K562 (cell line): ENCODE data around the gene POLRMT. TPM values are rescaled to one million over a fixed set of nuclear protein-coding genes. Genes with fewer than 3 reads are reported as not detected.

Experiments
- AFF1 ChIP-seq, 2 experiments: fragments of 450-650 bp; IDR thresholded peaks; 2 replicates each; pipeline ENCODE4 v1.6.1; 2018; ENCODE audit warnings: mild to moderate bottlenecking in 2 of 2, low read depth in 1 of 2; ENCODE audit not compliant: partially characterized antibody in 2 of 2
- BRF2 ChIP-seq: IDR thresholded peaks from 3 replicates; pipeline ENCODE4 v1.6.1; 2011; ENCODE audit warnings: borderline replicate concordance, mild to moderate bottlenecking; ENCODE audit not compliant: insufficient read length, insufficient read depth
- CBX1 ChIP-seq: sonication (generic); IDR thresholded peaks from 2 replicates; pipeline ENCODE4 v1.6.1; 2016; ENCODE audit warnings: antibody characterized with exemption, low read depth, mild to moderate bottlenecking
- CHD4 ChIP-seq: fragments of 200-600 bp; sonication (generic); IDR thresholded peaks from 3 replicates; pipeline ENCODE4 v1.6.1; 2012; ENCODE audit warnings: low read depth, mild to moderate bottlenecking, mixed read lengths, low read length, inconsistent platforms; ENCODE audit not compliant: insufficient read depth, insufficient replicate concordance, poor library complexity, severe bottlenecking
- CREB1 ChIP-seq, 2 experiments: sonication (generic) in 1 of 2; formaldehyde crosslinking in 1 of 2; IDR thresholded peaks; 2 replicates each; pipeline versions ENCODE4 v1.6.1 to v1.8.0; 2012 to 2022; ENCODE audit warnings: inconsistent platforms in 1 of 2, mild to moderate bottlenecking in 1 of 2, missing genetic modification reagents in 1 of 2, moderate library complexity in 1 of 2
- EWSR1 ChIP-seq: fragments of 450-650 bp; IDR thresholded peaks from 2 replicates; pipeline ENCODE4 v1.6.1; 2018; ENCODE audit warnings: borderline replicate concordance, mild to moderate bottlenecking, low read depth, moderate library complexity; ENCODE audit not compliant: partially characterized antibody
- GTF2A2 ChIP-seq: IDR thresholded peaks from 2 replicates; pipeline ENCODE4 v1.6.1; 2016; ENCODE audit warnings: mild to moderate bottlenecking, missing genetic modification characterization, missing compliant biosample characterization
- HCFC1 ChIP-seq: IDR thresholded peaks from 2 replicates; pipeline ENCODE4 v1.6.1; 2012; ENCODE audit warnings: low read depth, low read length, improper control_type of control experiment
- MLLT1 ChIP-seq, 2 experiments: fragments of 450-650 bp; IDR thresholded peaks; 2 replicates each; pipeline ENCODE4 v1.6.1; 2016
- NFIC ChIP-seq: fragments of 450-650 bp; IDR thresholded peaks from 2 replicates; pipeline ENCODE4 v1.6.1; 2017; ENCODE audit warnings: mild to moderate bottlenecking, inconsistent platforms
- PATZ1 ChIP-seq: fragments of 250-450 bp; sonication (Bioruptor Pico); IDR thresholded peaks from 2 replicates; pipeline ENCODE4 v1.5.0; 2020; ENCODE audit warnings: mild to moderate bottlenecking, borderline replicate concordance
- PRMT5 ChIP-seq: sonication (generic); formaldehyde crosslinking; IDR thresholded peaks from 2 replicates; pipeline ENCODE4 v1.5.0; 2020; ENCODE audit warnings: missing genetic modification reagents
- RBM39 ChIP-seq: fragments of 200-400 bp; formaldehyde crosslinking; optimal IDR thresholded peaks from 2 replicates; pipeline ENCODE3; 2018; ENCODE audit warnings: low read depth, low read length
- SMARCE1 ChIP-seq: fragments of 450-650 bp; IDR thresholded peaks from 2 replicates; pipeline ENCODE4 v1.7.1; 2016; ENCODE audit warnings: mild to moderate bottlenecking
- SNRNP70 ChIP-seq: fragments of 200-400 bp; formaldehyde crosslinking; optimal IDR thresholded peaks from 2 replicates; pipeline ENCODE3; 2017; ENCODE audit warnings: low read depth, low read length
- XRCC3 ChIP-seq: fragments of 450-650 bp; IDR thresholded peaks from 2 replicates; pipeline ENCODE4 v1.6.1; 2017; ENCODE audit warnings: mild to moderate bottlenecking, moderate library complexity
- ZNF263 ChIP-seq: sonication (generic); formaldehyde crosslinking; IDR thresholded peaks from 2 replicates; pipeline ENCODE4 v1.8.0; 2022; ENCODE audit warnings: mild to moderate bottlenecking, missing genetic modification reagents, borderline replicate concordance
- ZNF707 ChIP-seq: fragments of 250-450 bp; sonication (Bioruptor Pico); conservative IDR thresholded peaks from 2 replicates; pipeline ENCODE4 v1.8.0; 2022; ENCODE audit warnings: inconsistent platforms, mild to moderate bottlenecking, moderate library complexity
- polyA plus RNA-seq, 8 experiments: library from polyadenylated mRNA; depleted of rRNA in 4 of 8; stranded (reverse) in 5 of 8; unstranded in 3 of 8; fragments of >200 nt; fragmentation: Nextera tagmentation in 2 of 8; fragmentation: Illumina TruSeq in 1 of 8; extraction: Ambion mirVana in 2 of 8; extraction: Trizol in 1 of 8; gene quantifications; 2 replicates each; pipeline versions ENCODE4 v1.2.1 to v1.2.3, GENCODE V29; 2011 to 2014; ENCODE audit warnings: inconsistent platforms in 1 of 8, missing spikeins in 1 of 8
- total RNA-seq, 7 experiments: library from RNA; depleted of rRNA in 6 of 7; stranded (reverse); fragments of >200 nt in 6 of 7; fragmentation: Illumina TruSeq in 2 of 7; extraction: Trizol in 2 of 7; gene quantifications; 2 replicates each; pipeline versions ENCODE4 v1.2.1 to v1.2.3, GENCODE V29; 2011 to 2021; ENCODE audit warnings: low replicate concordance in 1 of 7

The POLRMT gene
- total and polyA plus RNA-seq, 9 of the 15 experiments (the other 6 are each of a cell fraction or from before 2014, with no cell fraction given): 30.3 to 144 (median 68.0) TPM

GRCh38 chr19:662962-663681, 29.8 kb upstream of the POLRMT start, which contains the start of gene RNF126 (continued):
- TF ChIP-seq PATZ1 (CRISPR knock-in tag) (no peak), BRF2 (no peak), SNRNP70 (no peak), AFF1 (IDR thresholded peaks at IDR 0.05; ENCODE audit: low read depth in 1 of 2, partially characterized antibody in 2 of 2) (no peak), CHD4 (no peak), GTF2A2 (tag) (0 out of 2 replicates have a peak, but pooled peaks have one; percentile 6), RBM39 (no peak), MLLT1 (IDR thresholded peaks at IDR 0.05) (no peak), EWSR1 (no peak), HCFC1 (peak; percentile 62), SMARCE1 (no peak), XRCC3 (no peak), PRMT5 (CRISPR knock-in tag) (no peak), CBX1 (peak; percentile 66; the same call in 1 of the 2 replicates), CREB1 (IDR thresholded peaks at IDR 0.05) (peak; percentile 53; the same call in 1 of the 2 replicates), CREB1 (CRISPR knock-in tag; IDR thresholded peaks at IDR 0.05) (no peak), ZNF263 (CRISPR knock-in tag) (peak; percentile 26; the same call in 1 of the 2 replicates), ZNF707 (CRISPR knock-in tag) (no peak), NFIC (0 out of 2 replicates have a peak, but pooled peaks have one; percentile 23)
